Measurements from ENCODE around the gene CCDC88A.
"Not testable (repeated sequence)": the region's sequence is repeated elsewhere in the genome, so short reads cannot be mapped to it uniquely, and the experiment has no call there.

Gene CCDC88A

DNA sequence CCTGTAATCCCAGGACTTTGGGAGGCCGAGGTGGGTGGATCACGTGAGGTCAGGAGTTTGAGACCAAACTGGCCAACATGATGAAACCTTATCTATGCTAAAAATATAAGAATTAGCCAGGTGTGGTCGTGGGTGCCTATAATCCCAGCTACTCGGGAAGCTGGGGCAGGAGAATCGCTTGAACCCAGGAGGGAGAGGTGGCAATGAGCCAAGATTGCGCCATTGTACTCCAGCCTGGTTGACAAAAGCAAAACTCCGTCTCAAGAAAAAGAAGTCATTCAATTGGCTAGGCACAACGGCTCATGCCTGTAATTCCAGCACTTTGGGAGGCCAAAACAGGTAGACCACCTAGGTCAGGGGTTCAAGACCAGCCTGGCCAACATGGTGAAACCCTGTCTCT is 178.1 kb downstream of the CCDC88A start:
- DNase-seq (ENCODE audit: low read depth in 3 of 3, low spot score in 1 of 3): not testable (repeated sequence)

GRCh38 chr2:55239656-55240222 is 179.9 kb downstream of the CCDC88A start:
- no peak for DNase-seq (ENCODE audit: low read depth in 3 of 3, low spot score in 1 of 3)
